Suppressor macrophage treated with lipopolysaccharide for 4 hours (primary cell): ENCODE results near the gene NOXO1.
A peak's percentile ranks its signal among the peaks of the same experiment; 100 is the strongest.
"Not testable (repeated sequence)": the region's sequence is repeated elsewhere in the genome, so short reads cannot be mapped to it uniquely, and the experiment has no call there.

ENCODE experiments used
- DNase-seq: peaks from one replicate; pipeline ENCODE4 v3.0.0-alpha.2; 2020

NOXO1 gene

DNA sequence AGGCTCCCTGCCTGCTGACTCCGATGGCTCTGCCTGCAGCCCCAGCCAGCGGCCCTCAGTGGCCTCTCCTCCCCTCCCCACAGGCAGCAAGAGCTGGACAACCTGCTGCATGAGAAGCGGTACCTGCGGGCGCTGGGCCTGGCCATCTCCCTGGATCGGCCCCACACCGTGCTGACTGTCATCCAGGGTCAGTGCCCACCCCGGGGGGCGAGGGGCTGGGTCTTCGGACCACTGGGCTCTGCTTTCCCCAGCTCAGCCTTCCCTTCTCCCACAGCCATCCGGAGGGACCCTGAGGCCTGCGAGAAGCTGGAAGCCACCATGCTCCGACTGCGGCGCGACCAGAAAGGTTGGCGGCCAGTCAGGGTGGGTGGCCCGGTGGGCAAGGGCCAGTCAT is 3.4 kb downstream of the NOXO1 start:
- DNase-seq: no peak

DNA sequence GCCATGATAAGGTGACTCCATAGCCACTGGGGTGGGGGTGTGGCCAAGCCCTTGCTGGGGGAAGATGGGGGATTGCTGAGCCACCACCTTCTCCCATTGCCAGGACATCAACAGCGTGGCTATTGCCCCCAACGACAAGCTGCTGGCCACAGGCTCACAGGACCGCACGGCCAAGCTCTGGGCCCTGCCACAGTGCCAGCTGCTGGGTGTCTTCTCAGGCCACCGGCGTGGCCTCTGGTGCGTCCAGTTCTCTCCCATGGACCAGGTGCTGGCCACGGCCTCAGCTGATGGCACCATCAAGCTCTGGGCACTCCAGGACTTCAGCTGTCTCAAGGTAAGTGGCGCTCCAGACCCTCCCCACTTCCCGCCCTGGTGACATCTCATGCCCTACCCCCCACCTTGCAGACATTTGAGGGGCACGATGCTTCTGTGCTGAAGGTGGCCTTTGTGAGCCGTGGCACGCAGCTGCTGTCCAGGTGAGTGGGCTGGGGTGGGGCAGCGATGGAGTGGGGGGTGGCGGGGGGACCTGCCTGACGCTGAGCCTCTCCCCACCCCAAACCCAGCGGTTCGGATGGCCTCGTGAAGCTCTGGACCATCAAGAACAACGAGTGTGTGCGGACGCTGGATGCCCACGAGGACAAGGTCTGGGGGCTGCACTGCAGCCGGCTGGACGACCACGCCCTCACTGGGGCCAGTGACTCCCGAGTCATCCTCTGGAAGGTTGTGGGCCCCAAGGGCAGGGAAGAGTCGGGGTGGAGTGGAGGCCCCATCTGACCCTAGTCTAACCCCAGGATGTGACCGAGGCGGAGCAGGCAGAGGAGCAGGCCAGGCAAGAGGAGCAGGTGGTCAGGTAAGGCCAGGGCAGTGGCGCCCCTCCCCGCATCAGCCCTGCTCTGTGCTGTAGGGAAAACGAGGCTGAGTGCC is 4.1 kb downstream of the NOXO1 start:
- no peak for DNase-seq

DNA sequence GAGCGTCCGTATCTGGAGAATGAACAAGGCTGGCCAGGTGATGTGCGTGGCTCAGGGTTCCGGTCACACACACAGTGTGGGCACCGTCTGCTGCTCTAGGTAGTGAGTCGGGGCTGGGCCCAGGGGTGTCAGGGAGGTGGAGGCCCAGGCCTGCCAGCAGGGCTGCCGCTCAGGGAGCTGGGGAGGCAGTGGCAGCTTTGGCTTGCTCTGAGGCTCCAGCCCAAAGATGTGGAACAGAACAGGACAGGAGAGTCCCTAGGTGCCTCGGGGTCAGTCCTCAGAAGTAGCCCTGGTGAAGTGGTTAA is 5.1 kb downstream of the NOXO1 start:
- DNase-seq: no peak

DNA sequence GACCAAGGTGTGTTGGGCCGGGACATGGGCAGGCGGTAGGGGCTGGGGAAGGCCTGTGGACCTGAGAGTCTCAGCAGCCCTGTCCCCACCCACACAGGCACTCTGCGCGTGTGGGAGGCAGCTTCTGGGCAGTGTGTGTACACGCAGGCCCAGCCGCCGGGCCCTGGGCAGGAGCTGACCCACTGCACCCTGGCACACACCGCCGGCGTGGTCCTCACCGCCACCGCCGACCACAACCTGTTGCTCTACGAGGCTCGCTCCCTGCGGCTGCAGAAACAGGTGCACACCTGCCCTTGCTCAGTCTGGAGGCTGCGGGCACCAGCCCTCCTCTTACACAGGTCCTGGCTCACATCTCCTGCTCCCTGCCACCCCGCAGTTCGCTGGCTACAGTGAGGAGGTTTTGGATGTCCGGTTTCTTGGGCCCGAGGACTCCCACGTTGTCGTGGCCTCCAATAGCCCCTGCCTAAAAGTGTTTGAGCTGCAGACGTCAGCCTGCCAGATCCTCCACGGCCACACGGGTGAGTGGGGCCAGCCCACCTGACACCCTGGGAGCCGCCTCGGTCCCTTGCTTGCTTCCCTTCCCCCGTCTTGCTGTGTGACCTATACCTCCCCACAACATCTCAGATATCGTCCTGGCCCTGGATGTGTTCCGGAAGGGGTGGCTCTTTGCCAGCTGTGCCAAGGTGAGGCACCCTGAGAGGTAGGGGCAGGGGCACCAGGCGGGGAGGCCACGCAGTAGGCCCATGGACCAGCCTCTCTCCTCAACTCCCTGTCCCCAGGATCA is 5.6 kb downstream of the NOXO1 start:
- DNase-seq: no peak

DNA sequence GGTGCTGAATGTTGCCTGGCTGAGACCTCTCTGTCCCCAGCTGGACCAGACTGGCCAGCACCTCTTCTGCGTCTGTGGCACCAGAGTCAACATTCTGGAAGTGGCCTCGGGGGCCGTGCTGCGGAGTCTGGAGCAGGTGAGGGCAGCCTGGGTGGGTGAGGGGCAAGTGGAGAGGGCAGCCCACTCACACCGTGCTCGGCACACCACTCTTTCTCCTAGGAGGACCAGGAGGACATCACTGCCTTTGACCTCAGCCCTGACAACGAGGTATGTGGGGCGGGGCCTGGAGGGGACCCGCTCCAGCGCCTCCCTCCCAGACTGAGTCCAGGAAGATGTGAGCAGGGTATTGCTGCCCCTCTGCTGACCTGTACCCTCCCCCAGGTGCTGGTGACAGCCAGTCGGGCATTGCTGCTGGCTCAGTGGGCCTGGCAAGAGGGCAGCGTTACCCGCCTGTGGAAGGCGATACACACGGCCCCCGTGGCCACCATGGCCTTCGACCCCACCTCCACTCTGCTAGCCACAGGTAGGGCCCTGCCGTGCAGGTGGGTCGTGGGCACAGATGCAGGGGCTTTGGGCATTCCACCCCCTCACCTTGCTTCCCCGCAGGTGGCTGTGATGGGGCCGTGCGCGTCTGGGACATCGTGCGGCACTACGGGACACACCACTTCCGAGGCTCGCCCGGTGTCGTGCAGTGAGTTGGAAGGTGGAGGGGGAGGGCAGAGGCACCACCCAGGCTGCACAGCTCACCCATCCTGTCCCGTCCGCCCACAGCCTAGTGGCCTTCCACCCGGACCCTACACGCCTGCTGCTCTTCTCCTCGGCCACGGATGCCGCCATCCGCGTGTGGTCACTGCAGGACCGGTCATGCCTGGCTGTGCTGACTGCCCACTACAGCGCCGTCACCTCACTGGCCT is 6.9 kb downstream of the NOXO1 start:
- DNase-seq: no peak

DNA sequence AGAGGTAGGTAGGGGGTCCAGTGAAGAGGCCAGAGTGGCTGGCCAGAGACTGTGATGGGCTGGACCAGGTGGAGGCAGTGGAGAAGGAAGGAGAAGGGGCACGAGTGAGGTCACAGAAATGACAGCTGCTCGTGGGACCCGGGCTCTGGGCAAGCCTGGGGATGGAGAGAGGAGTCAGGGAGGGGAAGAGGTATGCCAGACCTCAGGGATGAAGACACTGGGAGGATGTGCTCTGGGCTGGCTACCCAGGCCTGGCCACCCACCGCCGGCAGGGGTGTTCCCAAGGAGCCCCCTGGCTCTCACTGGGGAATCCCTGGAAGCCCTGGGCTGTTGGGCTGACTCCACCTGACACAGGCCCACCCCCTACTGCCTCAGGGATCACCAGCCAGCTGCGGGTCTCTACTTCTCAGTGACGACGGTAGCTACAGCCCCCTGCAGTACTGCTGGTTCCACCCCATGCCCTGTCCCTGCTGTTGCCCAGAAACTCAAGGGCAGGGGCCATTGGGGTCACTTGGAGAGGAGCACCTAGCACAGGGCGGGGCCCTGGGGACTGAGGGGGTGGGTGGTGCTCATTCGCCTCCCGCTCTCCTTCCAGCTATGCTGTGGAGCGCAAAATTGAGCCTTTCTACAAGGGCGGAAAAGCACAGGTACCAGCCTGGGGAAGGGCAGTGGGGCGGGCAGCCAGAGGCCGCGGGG is 7.7 kb downstream of the NOXO1 start:
- DNase-seq: no peak

DNA sequence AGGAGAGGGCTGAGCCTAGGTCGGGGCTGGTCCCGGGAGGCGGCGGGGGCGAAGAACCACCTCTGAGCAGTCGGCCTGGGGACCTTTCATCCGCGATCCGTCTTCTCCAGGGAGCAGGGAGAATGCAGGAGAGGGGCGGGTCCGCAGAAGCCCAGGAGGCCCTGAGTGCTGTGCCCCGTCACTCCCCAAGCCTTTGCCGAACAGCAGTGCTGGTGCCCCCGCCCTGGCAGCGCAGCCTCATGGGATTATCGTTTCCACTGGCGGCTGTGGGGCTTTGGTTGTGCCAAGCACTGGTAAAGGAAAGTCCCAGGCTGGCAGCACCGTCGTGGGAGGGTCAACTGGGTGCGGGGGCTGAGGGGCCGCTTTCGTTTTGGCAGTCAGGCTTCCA is 8.8 kb downstream of the NOXO1 start:
- DNase-seq: peak; percentile 27

DNA sequence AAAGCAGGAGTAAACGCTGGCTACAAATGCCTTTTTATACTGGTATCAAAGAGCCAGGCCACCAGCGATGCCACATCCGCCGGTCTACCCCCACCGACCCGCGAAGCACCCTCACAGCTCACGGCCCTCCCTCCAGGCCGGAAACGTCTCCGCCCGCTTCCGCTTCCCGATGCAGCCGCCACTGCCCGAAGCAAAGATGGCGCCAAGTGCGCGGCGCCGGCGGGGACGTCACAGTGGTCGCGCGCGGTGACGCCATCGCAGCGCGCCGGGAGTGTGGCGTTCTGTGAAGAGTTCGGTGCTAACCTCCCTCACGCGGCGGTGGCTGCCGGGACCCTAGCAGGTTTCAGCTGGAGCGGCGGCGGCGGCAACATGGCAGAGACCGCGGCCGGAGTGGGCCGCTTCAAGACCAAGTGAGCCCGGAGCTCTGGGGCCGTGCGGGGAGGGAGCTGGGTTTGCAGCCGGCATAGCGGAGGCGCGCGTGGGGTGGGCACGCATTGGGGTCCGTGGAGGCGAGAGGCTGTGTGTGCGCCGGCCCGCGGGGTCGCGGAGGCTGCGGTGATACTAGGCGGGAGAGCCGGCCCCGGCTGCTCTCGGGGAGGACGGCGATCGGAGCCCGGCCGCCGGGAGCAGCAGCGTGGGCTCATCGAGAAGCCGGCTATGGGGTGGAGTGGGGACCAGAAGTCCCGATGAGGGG is 9.3 kb downstream of the NOXO1 start, which contains the start of gene TBL3:
TBL3 (plus strand) TSS at position 258 of the 694 bp plus-strand sequence; CDS start at position 370, 112 bp downstream.
- peak; percentile 97 for DNase-seq

DNA sequence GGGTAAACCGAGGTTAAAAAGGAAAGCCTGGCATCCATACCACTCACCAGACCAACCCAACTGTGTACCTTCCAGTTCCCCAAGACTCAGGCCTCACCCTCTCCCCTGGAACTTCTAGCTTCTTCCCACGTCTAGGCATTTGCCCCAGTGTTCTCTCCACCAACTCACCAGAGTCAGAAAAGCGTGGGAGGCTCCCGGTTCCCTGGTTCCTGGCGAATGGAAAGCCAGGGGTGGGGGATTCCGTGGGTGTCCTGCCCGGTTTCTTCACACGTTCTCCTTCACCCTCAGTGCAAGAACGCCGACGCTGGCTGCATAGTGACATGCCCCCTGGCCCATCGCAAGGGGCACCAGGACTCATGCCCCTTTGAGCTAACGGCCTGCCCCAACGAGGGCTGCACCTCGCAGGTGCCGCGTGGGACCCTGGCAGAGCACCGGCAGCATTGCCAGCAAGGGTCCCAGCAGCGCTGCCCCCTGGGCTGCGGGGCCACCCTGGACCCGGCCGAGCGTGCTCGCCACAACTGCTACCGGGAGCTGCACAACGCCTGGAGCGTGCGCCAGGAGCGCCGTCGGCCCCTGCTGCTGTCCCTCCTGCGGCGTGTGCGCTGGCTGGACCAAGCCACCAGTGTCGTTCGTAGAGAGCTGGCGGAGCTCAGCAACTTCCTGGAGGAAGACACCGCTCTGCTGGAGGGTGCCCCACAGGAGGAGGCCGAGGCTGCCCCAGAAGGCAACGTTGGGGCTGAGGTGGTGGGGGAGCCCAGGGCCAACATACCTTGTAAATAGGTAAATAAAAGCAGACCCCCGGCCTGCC is 12.9 kb downstream of the NOXO1 start:
- no peak for DNase-seq

DNA sequence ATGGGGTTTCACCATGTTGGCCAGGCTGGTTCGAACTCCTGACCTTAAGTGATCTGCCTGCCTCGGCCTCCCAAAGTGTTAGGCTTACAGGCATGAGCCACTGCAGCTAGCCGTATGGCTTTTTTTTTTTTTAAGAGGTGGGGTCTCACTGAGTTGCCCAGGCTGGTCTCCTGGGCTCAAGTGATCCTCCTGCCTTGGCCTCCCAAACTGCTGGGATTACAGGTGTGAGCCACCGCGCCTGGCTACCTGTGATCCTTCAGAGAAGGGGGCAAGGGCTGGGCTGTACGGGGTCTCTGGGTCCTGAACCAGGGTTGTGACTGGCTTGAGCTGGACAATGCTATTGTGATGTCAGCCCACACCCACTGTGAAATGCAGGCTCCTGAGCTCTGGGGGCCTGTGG is 14.8 kb downstream of the NOXO1 start, which contains the start of gene RNF151:
RNF151 (plus strand) TSS at position 397 of the 400 bp plus-strand sequence. CDS start 26 bp downstream, outside the sequence.
- no peak for DNase-seq

DNA sequence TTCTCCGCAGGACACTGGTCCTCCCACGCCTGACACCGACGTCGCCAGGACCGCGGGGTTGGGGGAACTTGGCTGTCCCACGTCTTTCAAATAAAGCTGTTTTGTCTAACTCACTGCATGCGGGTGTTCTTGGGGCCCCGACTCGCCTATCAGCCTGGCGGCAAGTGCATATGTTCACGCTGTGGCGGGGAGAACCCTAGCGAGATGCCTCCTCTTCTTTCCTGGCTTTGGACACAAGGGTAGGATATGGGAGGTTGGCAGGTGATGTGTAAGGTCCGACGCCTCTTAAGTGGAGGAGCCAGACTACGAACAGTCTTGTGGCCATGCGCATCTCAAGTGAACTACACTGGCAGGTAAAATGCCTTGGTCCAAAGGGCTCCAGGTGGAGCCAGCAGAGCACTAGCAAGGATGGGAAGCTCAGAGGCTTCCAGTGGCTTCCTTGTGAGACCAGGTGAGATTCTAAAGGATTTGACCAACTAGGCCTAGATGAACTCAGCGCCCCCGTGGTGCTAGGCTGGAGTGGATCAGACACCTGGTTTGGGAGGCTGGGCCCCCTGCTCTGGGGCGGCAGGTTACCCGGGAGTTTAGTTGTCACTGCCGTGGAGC is 15.8 kb downstream of the NOXO1 start:
- no peak for DNase-seq

DNA sequence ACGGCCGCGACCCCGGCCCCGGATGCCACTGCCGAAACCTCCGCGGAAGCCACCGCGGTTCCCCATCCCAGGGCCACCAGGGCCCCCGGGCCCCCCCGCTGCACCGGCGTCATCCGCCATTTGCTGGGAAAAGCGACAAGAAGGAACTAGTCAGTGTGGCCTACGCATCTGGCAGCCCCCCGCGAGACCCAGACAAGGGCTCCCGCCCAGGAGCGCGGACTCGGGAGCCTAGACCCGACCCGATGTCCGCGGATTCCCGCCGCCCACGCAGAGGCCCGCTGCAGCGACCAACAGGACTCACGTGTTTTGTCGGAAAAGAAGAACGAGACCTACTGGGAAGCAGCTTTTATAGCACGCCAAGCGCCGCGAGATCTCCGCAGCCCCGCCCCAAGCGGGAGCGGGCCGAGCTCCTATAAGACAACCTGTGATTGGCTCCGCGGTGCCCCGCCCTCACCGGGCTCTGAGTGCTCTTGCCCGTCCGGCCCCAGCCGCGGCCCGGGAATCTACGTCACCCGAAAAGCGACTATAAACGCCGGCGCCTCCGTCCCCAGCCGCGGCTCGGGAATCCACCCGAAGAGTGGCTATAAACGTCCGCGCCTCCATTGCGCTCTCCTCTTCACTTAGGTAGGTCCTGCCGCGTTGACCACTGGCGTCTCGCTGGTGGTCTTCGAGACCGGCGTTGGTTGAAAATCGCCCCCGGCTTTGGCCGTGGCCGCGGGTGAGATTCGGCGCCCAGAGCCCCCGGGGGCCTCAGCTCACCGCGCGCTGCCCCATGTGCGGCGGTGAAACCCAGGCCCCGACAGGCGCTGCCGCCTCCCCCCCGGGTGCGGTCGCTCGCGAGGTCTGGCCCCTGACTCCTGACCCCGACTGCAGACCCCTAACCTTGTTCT is 16.5 kb downstream of the NOXO1 start, which contains the start of gene RPS2:
RPS2 (minus strand) TSS at position 321 of the 890 bp plus-strand sequence; CDS start at position 120, 201 bp downstream.
- DNase-seq: peak; percentile 100

DNA sequence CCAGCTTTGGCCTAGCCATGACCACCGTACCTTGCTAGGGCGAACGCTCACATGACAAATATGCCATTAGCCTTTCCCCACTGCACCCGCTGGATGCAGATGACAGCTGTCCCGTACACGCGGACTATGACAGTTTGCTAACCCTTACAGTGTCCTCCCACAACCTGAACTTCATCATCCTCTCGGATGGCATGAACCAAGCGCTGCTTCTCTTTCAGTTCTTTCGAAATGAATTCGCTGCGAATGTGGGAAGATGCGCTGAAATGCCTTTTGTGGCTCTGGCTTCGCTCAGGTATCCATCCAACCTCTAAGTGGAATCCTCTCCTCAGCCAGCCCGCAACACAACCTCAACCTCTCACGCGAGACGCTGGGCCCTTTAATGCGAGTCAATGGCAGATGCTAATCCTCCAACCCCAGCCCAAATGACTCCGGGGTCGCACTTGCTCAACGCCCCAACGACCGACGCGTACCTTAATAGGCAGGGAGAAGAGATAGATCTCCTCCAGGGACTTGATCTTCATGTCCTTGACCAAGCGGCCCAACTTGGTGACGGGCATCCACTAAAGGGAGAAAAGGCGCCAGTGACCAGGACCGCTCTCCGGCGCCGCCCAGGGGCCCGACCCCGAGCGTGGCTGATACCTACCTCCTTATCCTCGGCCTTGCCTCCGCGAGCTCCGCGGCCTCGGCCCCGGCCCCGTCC is 17.3 kb downstream of the NOXO1 start:
- DNase-seq: peak; percentile 55

DNA sequence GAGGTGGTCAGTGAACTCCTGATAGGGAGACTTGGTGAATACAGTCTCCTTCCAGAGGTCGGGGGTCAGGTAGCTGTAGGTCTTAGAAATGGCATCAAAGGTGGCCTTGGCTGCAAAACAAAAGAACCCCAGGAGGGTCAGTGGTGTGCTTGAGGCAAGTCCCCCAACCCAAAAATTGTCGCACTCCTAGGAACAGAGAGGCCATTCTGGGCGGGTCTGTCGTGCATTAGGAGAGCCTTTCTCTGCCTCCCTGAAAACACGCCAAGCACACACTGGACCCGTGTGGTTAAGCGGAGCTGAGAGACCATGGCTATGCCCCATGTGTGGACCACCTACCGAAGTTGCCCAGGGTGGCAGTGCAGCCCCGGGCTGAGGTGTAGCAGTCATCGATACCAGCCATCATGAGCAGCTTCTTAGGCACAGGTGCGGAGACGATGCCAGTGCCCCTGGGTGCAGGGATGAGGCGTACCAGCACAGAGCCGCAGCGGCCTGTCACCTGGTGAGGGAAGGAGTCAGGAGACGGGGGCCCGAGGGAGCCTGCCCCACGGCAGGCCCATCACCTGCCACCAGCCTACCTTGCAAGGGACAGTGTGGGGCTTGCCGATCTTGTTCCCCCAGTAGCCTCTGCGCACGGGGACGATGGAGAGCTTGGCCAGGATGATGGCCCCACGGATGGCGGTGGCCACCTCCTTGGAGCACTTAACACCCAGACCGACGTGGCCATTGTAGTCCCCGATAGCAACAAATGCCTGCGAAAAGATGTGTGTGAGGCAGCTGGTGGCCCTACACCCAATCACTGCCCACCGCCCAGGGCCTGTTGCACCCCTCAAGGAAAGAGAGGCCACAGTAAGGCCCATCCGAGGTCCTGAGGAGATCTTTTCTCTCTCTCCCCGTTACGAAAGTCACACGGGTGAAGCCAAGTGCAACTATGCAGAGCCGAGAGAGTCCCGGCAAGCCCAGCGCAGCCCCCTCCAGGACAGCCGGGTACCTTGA is 18.8 kb downstream of the NOXO1 start:
- not testable (repeated sequence) for DNase-seq

DNA sequence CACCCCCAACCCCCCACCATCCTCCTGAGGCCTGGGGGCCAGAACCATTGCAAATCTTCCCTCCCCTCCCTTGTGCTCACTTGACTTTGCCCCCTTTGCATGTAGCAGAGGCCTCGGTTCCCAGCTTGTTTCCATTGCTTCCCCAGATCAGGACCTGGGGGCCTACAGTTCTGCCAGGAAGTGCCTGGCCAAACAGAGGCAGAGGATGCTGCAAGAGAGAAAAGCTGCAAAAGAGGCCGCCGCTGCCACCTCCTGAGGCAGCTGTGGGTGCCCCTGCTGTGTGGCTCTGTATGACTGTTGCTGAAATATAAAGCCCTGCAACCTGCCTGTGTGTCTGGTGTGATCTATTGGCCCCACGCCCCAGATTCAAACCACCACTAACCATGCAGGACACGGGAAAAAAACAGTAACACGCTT is 19.6 kb downstream of the NOXO1 start:
- DNase-seq: no peak

DNA sequence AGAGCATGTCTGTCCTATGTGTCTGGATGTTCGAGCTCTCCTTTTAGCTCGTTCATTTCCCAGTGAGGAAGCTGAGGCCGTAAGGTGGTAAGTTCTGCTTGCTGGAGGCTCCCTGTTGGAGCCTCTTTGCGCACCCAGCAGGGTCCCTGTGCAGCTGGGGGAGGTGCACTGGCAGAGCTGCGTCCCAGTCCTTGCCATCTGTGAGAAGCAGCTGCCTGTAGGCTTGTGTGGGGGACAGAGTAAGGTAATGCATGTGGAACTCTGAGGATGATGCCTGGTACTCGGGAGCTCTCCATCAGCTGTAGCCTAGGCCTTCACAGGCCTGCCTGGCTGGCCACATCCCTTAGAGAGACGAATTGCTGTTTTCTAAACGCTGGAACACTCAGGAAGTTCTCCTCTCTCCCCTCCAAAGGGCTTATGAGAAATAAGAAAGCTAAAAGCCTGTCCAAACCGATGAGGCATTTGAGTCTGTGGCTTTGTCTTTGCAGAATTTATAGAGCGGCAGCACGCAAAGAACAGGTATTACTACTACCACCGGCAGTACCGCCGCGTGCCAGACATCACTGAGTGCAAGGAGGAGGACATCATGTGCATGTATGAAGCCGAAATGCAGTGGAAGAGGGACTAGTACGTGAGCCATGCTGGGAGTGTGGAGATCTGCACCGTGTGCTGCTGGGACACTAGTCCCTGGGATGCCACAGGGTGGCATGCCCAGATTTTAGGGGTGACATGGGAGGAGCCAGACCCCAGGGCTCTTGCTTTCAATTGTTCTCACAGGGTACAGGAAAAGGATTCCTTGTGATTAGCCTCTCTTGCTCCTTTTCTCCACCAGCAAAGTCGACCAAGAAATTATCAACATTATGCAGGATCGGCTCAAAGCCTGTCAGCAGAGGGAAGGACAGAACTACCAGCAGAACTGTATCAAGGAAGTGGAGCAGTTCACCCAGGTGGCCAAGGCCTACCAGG is 20.3 kb downstream of the NOXO1 start:
- DNase-seq: no peak
